GM18951 (cell line): Measurements from ENCODE around the gene FANCG.

Experiments used
- POLR2A ChIP-seq: IDR thresholded peaks from 4 replicates; pipeline ENCODE4 v1.6.1; 2011; ENCODE audit warnings: mild to moderate bottlenecking; ENCODE audit not compliant: insufficient read length, insufficient read depth; ENCODE audit errors: extremely low read depth
- in situ Hi-C: fragments of 300-500 bp; cut with MboI; formaldehyde crosslinking; loops from one replicate; pipeline ENCODE4 v1.12.0; 2022; ENCODE audit warnings: low sequenced_read_pairs, mixed read lengths, inconsistent platforms; ENCODE audit not compliant: unreplicated experiment

The FANCG gene

GRCh38 chr9:35070823-35071813, 8.6 kb downstream of the FANCG start:
- in situ Hi-C loops = no loop called here
- TF ChIP-seq POLR2A = no peak

- in situ Hi-C loops = no loop called here
Measured at GRCh38 chr9:35069020-35069419, 10.7 kb downstream of the FANCG start.

GRCh38 chr9:35067056-35067455, 12.7 kb downstream of the FANCG start:
- in situ Hi-C loops = no loop called here
- no peak for TF ChIP-seq POLR2A

More at GRCh38 chr9:35069020-35069419, 10.7 kb downstream of the FANCG start:
- no peak for TF ChIP-seq POLR2A

- in situ Hi-C loops = no loop called here
- no peak for TF ChIP-seq POLR2A
Measured at GRCh38 chr9:35060548-35061207, 19.1 kb downstream of the FANCG start.

- TF ChIP-seq POLR2A = no peak
- in situ Hi-C loops = no loop called here
Measured at GRCh38 chr9:35059438-35059837, 20.3 kb downstream of the FANCG start.

GRCh38 chr9:35057271-35057620, 22.5 kb downstream of the FANCG start:
- in situ Hi-C loops = no loop called here
- TF ChIP-seq POLR2A = no peak

- TF ChIP-seq POLR2A = no peak
- in situ Hi-C loops = no loop called here
Measured at GRCh38 chr9:35056571-35057270, 23.0 kb downstream of the FANCG start.

GRCh38 chr9:35054871-35055644, 24.7 kb downstream of the FANCG start:
- no peak for TF ChIP-seq POLR2A
- in situ Hi-C loops = no loop called here

- in situ Hi-C loops = no loop called here
- no peak for TF ChIP-seq POLR2A
Measured at GRCh38 chr9:35054185-35054835, 25.4 kb downstream of the FANCG start.

- no peak for TF ChIP-seq POLR2A
- in situ Hi-C loops = no loop called here
Measured at GRCh38 chr9:35051069-35051967, 28.4 kb downstream of the FANCG start.

GRCh38 chr9:35048511-35048910, 31.2 kb downstream of the FANCG start:
- in situ Hi-C loops = no loop called here
- no peak for TF ChIP-seq POLR2A
